Spinal cord (tissue), 10 donors: ENCODE measurements around the gene WNT7B. TPM values are rescaled to one million over a fixed set of nuclear protein-coding genes. Genes with fewer than 3 reads are reported as not detected.
"Not testable (repeated sequence)": the region's sequence is repeated elsewhere in the genome, so short reads cannot be mapped to it uniquely, and the experiment has no call there.

ENCODE experiments used
- DNase-seq, 6 donors: peaks; one replicate each; pipeline versions ENCODE4 v3.0.0 to v3.0.0-alpha.2; 2013 to 2015; ENCODE audit warnings: low spot score in 6 of 6, low read depth in 4 of 6
- H3K27ac ChIP-seq: one replicate; pipeline ENCODE4 v1.5.1; 2013; ENCODE audit warnings: low read depth, low read length, control low read depth
- H3K27me3 ChIP-seq: one replicate; pipeline ENCODE4 v1.6.1; 2013; ENCODE audit warnings: low read length; ENCODE audit not compliant: control insufficient read depth, insufficient read depth
- H3K36me3 ChIP-seq: one replicate; pipeline ENCODE4 v1.6.1; 2013; ENCODE audit warnings: low read length; ENCODE audit not compliant: control insufficient read depth, insufficient read depth
- H3K4me1 ChIP-seq: one replicate; pipeline ENCODE4 v1.6.1; 2013; ENCODE audit warnings: low read length; ENCODE audit not compliant: control insufficient read depth, insufficient read depth
- H3K4me3 ChIP-seq: one replicate; pipeline ENCODE4 v1.5.1; 2013; ENCODE audit warnings: low read depth, low read length, control low read depth
- H3K9me3 ChIP-seq: one replicate; pipeline ENCODE4 v1.6.1; 2013; ENCODE audit warnings: low read length; ENCODE audit not compliant: control insufficient read depth, insufficient read depth
- WGBS: methylation state at CpG from one replicate; pipeline ENCODE4 v1.1.5; 2013; ENCODE audit warnings: missing lambda C conversion rate; ENCODE audit not compliant: insufficient coverage; 5-methylcytosine and 5-hydroxymethylcytosine counted together
- polyA plus RNA-seq, 2 donors: library from polyadenylated mRNA; unstranded; fragments of 120-200 nt; gene quantifications; one replicate each; pipeline ENCODE4 v1.2.1, GENCODE V29; 2013; ENCODE audit not compliant: insufficient read length in 2 of 2
- total RNA-seq, 2 donors: library from RNA; depleted of rRNA in 1 of 2; stranded (reverse); fragments of 120-200 nt in 1 of 2; fragments of >200 nt in 1 of 2; gene quantifications; one replicate each; pipeline versions ENCODE4 v1.2.3 to v1.2.4, GENCODE V29; 2013 to 2014
- donor health status: healthy.

Gene WNT7B
- total and polyA plus RNA-seq, 4 donors, result 2.6 to 24.9 (median 13.3) TPM

GRCh38 chr22:46008836-46009596 lies 32.1 kb upstream of the WNT7B start:
- Histone ChIP-seq H3K27me3 (no peaks in the 10 kb centered on the region), H3K4me1 (peaks cover 84% of the 10 kb centered on the region), H3K36me3 (peaks cover 12% of the 10 kb centered on the region), H3K4me3 (no peak overlapping the region), H3K9me3 (peaks cover 4% of the 10 kb centered on the region), H3K27ac (no peak overlapping the region)
- DNase-seq, result no peak
- WGBS, result 96% methylated on average over 6 of the region's 9 CpGs

GRCh38 chr22:46008291-46008690 lies 31.3 kb upstream of the WNT7B start:
- Histone ChIP-seq H3K4me3 (no peak overlapping the region), H3K27me3 (no peaks in the 10 kb centered on the region), H3K27ac (peak overlapping the region; percentile 88), H3K36me3 (peaks cover 12% of the 10 kb centered on the region), H3K9me3 (peaks cover 4% of the 10 kb centered on the region), H3K4me1 (peaks cover 83% of the 10 kb centered on the region)
- no peak for DNase-seq
- 88% methylated on average over 1 of the region's 3 CpGs for WGBS

- peak overlapping the region; percentile 88 for H3K27ac ChIP-seq
- H3K4me1 ChIP-seq, result peaks cover 81% of the 10 kb centered on the region
- WGBS, result 36% methylated on average over 25 of the region's 25 CpGs
Observed at GRCh38 chr22:46007848-46008261, 30.9 kb upstream of the WNT7B start.

GRCh38 chr22:46007003-46007847 lies 30.3 kb upstream of the WNT7B start:
- peak overlapping the region; percentile 88 for H3K27ac ChIP-seq
- peaks cover 81% of the 10 kb centered on the region for H3K4me1 ChIP-seq
- peaks cover 12% of the 10 kb centered on the region for H3K36me3 ChIP-seq
- 66% methylated on average over 34 of the region's 36 CpGs for WGBS
- no peaks in the 10 kb centered on the region for H3K27me3 ChIP-seq
- H3K4me3 ChIP-seq, result no peak overlapping the region
- DNase-seq, result peak in 1 of 6 donors; percentile 48
- peaks cover 4% of the 10 kb centered on the region for H3K9me3 ChIP-seq

More at GRCh38 chr22:46007848-46008261, 30.9 kb upstream of the WNT7B start:
- H3K27me3 ChIP-seq, result no peaks in the 10 kb centered on the region
- peaks cover 4% of the 10 kb centered on the region for H3K9me3 ChIP-seq
- peaks cover 12% of the 10 kb centered on the region for H3K36me3 ChIP-seq
- no peak overlapping the region for H3K4me3 ChIP-seq
- DNase-seq, result peak in 2 of 6 donors; percentile 65 to 87

GRCh38 chr22:46006379-46007002 lies 29.5 kb upstream of the WNT7B start:
- peak in 4 of 6 donors; percentile 69 to 94 (median 84) for DNase-seq
- H3K27me3 ChIP-seq, result no peaks in the 10 kb centered on the region
- peaks cover 12% of the 10 kb centered on the region for H3K36me3 ChIP-seq
- no peak overlapping the region for H3K4me3 ChIP-seq
- 48% methylated on average over 25 of the region's 26 CpGs for WGBS
- peaks cover 4% of the 10 kb centered on the region for H3K9me3 ChIP-seq
- peaks cover 81% of the 10 kb centered on the region for H3K4me1 ChIP-seq
- H3K27ac ChIP-seq, result peak overlapping the region; percentile 88

GRCh38 chr22:46005116-46005705 lies 28.2 kb upstream of the WNT7B start:
- whole genome bisulfite sequencing, result 94% methylated on average over 15 of the region's 15 CpGs
- H3K9me3 ChIP-seq, H3K27ac ChIP-seq, DNase-seq, H3K27me3 ChIP-seq, H3K4me3 ChIP-seq: not testable (repeated sequence)
- H3K4me1 ChIP-seq, result peaks cover 81% of the 10 kb centered on the region
- H3K36me3 ChIP-seq, result peaks cover 12% of the 10 kb centered on the region

- H3K27ac ChIP-seq, result no peak overlapping the region
- WGBS, result 81% methylated on average over 18 of the region's 19 CpGs
- peaks cover 12% of the 10 kb centered on the region for H3K36me3 ChIP-seq
- H3K4me3 ChIP-seq, result no peak overlapping the region
- no peaks in the 10 kb centered on the region for H3K9me3 ChIP-seq
- DNase-seq, result no peak
- peaks cover 84% of the 10 kb centered on the region for H3K4me1 ChIP-seq
- no peaks in the 10 kb centered on the region for H3K27me3 ChIP-seq
Observed at GRCh38 chr22:46004105-46004866, 27.3 kb upstream of the WNT7B start.

GRCh38 chr22:46003271-46004091 lies 26.5 kb upstream of the WNT7B start:
- Histone ChIP-seq H3K4me1 (peaks cover 85% of the 10 kb centered on the region), H3K9me3 (no peaks in the 10 kb centered on the region), H3K4me3 (no peak overlapping the region), H3K36me3 (peaks cover 12% of the 10 kb centered on the region), H3K27me3 (no peaks in the 10 kb centered on the region), H3K27ac (no peak overlapping the region)
- no peak for DNase-seq
- 95% methylated on average over 23 of the region's 24 CpGs for WGBS
